ENCODE measurements around the gene ADAMTSL5.

ADAMTSL5 gene

DNA sequence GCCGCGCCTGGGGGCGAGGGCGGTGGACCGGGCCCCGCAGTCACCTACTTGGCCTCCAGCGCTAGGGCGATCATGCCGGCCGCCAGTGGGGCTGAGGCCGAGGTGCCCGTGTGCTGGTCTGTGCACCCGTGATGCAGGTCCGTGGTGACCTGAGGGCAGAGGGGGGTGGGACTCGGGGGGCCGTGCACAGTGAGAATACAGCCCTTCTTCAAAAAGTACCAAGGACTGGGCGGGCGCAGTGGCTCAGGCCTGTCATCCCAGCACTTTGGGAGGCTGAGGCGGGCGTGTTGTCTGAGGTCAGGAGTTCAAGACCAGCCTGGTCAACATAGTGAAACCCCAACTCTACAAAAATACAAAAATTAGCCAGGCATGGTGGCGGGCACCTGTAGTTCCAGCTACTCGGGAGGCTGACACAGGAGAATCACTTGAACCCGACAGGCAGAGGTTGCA is 28.8 kb downstream of the ADAMTSL5 start:
- no peak overlapping the region for H3K27ac ChIP-seq
- no peak for TF ChIP-seq CTCF (IDR thresholded peaks at IDR 0.05)
- no peak for TF ChIP-seq ZFX (IDR thresholded peaks at IDR 0.05; ENCODE audit: borderline replicate concordance)

GRCh38 chr19:1483131-1483978 is 29.5 kb downstream of the ADAMTSL5 start:
- no peak overlapping the region for H3K27ac ChIP-seq
- TF ChIP-seq ZFX (IDR thresholded peaks at IDR 0.05; ENCODE audit: borderline replicate concordance) = no peak
- no peak for TF ChIP-seq CTCF (IDR thresholded peaks at IDR 0.05)

DNA sequence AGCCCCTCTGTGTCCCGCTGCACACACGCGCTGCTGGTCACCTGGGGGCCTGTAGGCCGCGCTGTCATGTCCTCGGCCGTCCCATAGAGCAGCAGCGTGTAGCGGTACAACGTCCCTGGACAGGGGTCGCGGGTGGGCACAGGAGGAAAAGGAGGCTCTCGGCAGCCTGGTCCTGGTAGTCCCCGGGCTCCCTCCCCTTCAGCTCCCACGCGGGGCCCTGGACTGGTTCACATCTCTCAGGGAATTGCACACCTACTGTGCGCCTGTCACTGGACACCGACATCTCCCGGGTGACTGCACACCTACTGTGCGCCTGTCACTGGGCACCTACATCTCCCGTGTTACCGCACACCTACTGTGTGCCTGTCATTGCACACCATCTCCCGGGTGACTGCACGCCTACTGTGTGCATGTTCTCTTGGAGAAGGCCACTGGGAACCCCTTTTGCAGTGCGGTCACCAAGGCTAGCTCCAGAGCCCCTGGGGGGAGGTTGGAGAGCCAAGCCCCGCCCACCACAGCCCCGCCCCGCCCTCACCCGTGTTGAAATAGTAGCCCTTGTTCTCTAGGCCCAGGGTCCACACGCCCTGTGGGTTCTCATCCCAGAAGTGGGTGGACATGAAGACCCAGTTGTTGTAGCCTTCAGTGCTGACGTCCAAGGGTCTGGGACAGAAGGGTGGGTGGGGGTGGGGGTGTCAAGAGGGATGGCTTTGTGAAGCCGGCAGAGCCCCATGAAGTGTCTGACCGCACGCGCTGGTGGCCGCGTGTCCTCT is 30.3 kb downstream of the ADAMTSL5 start:
- H3K27ac ChIP-seq = no peak overlapping the region
- TF ChIP-seq CTCF (IDR thresholded peaks at IDR 0.05) (no peak), ZFX (IDR thresholded peaks at IDR 0.05; ENCODE audit: borderline replicate concordance) (no peak)

- H3K27ac ChIP-seq = no peak overlapping the region
- TF ChIP-seq ZFX (IDR thresholded peaks at IDR 0.05; ENCODE audit: borderline replicate concordance) (no peak), CTCF (IDR thresholded peaks at IDR 0.05) (no peak)
These were observed 30.9 kb downstream of the ADAMTSL5 start for GRCh38 chr19:1481893-1482360.

DNA sequence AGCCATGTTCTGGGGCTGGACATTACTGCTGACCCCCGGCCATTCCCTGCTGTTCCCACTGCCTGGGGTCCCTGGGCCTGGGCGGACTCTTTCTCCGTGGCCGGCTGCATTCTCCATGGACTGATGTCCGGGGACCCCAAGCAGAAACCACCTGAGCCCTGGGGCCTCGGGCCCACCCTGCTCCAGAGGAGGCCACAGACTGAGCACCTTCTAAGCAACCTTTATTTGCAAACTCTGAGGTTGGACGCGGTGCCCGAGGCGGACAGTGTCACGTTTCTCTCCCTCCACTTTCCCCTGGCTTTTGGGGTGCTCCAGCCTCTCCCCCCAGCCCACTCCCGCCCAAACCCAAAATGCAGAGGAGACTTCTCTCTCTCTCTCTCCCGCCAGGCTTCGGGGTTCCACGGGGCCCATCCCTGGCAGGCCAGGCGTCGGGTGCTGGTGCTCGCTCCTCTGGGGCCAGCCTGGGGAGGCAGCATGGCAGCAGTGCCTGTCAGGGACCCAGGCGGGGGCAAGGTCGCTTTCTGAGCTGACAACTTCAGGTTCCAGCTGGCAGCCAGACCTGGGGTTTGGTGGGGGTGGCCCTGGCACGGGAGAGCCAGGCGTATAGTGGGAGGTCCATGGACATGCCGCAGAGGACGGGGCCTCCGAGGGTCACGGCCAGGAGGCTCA is 31.5 kb downstream of the ADAMTSL5 start:
- no peak overlapping the region for H3K27ac ChIP-seq
- TF ChIP-seq ZFX (IDR thresholded peaks at IDR 0.05; ENCODE audit: borderline replicate concordance) = no peak
- TF ChIP-seq CTCF (IDR thresholded peaks at IDR 0.05) = no peak

- peak within 1 kb of the TSS; percentile 85 for H3K27ac ChIP-seq
- no peak for TF ChIP-seq ZFX (IDR thresholded peaks at IDR 0.05; ENCODE audit: borderline replicate concordance)
- TF ChIP-seq CTCF (IDR thresholded peaks at IDR 0.05) = no peak
These were observed 33.7 kb downstream of the ADAMTSL5 start, which contains the start of gene C19orf25 for GRCh38 chr19:1478934-1479707. Gene C19orf25 (minus strand): TSS chr19:1479215. CDS start chr19:1478903, 312 bp downstream.

DNA sequence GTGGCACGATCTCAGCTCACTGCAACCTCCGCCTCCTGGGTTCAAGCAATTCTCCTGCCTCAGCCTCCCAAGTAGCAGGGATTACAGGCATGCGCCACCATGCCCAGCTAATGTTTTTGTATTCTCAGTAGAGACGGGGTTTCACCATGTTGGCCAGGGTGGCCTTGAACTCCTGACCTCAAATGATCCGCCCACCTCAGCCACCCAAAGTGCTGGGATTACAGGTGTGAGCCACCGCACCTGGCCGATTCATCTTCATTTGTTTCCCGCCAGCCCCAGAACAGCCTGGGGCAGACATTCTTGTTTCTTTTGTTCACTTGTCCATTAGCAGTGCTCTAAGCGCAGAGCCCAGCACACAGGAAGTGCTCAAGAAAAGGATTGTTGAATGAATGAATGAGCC is 35.8 kb downstream of the ADAMTSL5 start:
- peak overlapping the region; percentile 8; the same call in 1 of the 2 replicates for H3K27ac ChIP-seq

All from 22Rv1 (cell line).